HG03354 (cell line): ENCODE measurements around the gene KCNJ10.
"Not testable (repeated sequence)": the region's sequence is repeated elsewhere in the genome, so short reads cannot be mapped to it uniquely, and the experiment has no call there.

Source experiments
- ATAC-seq: cut with Tn5 transposase; IDR thresholded peaks from one replicate; pipeline ENCODE4 v1.9.1; 2021; ENCODE audit warnings: mild to moderate bottlenecking; ENCODE audit not compliant: unreplicated experiment, poor library complexity, severe bottlenecking

The KCNJ10 gene

DNA sequence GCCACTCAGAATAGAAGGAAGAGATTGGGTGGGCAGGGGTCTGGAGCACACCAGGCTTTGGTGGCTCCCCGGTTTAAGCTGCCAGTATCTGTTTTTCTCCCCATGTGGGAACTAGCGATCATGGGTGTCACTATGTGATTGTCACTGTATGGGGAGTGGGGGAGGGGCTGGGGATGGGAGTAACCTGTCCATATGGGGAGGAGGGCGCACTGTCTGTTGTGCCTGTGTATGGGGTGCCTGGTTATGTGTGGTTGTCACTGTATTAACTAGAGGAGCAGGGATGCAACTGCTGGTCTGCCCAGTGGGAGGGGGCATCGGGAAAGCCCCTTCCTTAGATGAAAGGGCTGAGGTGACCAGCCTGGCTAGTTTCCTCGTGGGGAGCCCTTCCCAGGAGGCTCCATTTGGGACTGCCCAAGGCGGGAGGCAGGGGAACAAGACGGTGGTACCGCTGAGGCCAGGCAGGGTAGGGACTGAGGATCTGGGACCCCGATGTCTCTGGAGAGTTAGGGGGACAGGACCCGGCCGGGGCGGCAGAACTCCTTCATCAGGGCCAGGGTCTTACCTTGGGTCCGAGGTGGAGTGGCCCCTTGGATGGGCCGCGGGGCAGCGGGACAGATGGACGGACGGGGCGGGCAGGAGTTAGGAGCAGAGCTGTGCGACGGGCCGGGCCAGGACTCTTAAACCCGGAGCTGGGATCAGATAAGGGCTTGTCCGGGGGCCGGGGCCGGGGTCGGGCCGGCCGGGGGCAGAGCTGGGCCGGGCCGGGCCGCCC, at the start of gene KCNJ10:
TSS of gene KCNJ10 (minus strand) at position 701 of the 772 bp plus-strand sequence. CDS start 27,628 bp downstream, outside the sequence.
- no peak for ATAC-seq

DNA sequence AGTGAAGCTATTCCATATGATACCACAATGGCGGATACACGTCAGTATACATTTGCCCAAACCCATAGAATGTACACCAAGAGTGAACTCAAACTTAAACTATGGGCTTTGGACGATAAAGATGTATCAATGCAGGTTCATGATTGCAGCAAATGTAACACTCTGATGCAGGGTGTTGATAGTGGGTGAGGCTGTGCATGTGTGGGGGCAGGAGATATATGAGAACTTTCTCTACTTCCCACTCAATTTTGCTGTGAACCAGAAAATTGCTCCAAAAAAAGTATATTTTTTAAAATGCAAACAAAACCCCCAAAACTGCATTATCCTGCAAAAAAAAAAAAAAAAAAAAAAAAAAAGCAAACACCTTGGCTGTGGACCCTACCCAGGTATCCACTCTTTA, 49.0 kb upstream of the KCNJ10 start:
- no peak for ATAC-seq

DNA sequence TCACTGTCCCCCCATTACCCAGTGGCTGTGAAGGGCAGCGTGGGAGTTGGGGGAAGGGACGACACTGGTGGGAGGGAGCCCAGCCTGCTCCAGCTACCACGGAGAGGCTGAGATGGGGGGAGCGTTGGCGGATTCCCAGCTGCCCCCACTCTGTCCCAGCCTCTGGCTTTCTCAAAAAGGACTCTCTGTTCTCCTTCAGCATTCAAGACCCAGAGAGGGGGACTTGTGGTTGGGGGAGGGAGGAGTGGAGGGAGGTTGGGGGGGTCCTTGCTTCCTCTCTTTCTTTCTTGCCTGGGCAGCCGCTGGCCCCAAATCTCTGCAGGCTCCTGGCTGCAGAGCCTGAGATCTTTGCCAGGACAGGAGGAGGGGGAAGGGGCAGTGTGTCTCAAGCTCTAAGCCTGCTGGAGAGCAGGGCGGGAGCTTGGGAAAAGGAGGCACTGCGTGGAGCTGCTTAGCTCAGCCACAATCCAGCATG, 47.8 kb upstream of the KCNJ10 start:
- ATAC-seq: no peak

DNA sequence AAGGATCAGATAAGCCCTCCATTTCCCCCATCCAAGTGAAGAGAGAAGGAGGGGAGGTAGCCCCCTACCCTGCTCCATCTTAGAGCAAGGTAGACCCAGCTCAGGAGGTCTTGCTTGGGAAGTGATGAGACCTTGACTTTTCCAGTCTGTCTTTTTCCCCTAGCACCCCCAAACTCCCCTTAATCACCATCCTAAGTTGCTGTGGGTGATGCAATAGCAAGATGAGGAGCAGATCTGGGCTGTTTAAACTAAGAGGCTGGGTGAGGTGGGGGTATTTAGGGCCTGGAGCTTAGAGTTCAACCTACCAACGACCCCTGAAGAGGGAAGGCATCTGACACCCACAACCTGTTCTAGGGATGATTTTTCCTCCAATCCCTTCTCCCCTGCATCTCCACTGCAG, 47.3 kb upstream of the KCNJ10 start:
- ATAC-seq: no peak

DNA sequence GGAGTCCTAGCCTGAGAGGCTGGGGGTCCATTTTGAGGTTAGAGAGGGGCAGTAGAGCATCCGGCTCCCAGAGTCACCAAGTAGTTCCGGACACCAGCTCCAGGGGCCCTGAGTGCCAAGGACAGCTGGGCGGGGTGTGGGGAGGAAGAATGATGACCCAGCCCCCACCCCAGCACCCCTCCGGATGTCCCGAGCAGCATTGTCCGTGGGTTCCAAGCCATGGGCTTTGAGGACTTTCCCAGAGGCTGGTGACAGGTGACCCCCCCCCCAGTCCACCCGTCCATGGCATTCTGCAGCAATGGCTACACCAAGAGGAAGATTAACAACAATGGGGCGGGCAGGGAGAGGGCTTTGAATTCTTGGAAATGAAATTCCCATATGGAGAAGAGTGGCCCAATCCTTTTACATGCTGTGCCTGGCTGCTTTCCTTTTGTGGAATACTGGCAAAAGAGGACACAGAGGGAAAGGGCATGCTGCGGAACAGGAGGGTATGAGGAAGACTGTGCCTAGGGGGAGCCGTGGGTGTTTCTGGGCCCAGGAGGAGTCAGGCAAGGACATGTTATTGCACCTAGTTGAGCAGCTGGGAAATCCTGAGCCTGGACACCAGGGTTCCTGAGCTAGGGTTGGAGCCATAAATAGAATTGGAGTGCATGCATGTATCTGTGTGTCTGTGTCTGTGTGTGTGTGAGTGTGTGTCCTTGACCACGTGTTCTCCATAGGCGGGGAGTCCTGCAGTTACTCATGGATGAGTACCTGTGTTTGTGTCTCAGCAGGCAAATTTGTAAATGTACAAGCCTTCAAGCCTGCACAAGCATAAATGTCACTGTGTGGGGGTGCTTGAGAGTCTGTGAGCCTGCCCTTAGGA, 46.6 kb upstream of the KCNJ10 start:
- no peak for ATAC-seq

DNA sequence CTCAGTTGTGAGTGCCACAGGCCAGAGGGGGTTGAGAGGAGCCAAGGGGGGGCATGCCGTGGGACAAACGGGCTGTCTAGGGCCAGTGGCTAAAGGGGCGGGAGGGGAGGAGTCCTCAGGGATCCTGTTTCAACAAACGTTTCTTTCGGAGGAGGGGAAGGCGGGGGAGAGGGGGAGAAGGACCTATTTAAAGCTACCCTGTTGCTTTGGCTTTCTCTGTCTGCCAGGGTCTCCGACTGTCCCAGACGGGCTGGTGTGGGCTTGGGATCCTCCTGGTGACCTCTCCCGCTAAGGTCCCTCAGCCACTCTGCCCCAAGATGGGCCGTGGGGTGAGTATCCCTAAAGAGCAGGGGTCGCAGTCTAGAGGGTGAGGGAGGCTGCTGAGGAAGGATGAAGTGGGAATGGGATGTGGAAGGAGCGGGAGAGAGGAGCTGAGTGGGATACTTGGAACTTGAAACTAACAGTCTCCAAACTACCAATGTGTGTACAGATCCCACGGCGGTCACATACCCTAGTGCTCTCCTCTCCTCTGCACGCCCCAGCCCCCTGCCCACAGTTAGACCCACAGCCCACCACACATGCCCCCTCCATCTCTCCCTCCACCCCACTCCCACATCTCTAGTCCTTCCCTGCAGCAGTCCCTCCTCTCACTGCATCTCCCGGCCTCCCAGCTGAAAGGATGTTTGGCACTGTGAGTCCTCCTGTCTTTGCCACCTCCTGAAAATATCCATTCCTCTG, 45.8 kb upstream of the KCNJ10 start, which contains the start of gene ATP1A2:
TSS of gene ATP1A2 (plus strand) at position 215 of the 738 bp plus-strand sequence. CDS start at position 318, 103 bp downstream.
- no peak for ATAC-seq

DNA sequence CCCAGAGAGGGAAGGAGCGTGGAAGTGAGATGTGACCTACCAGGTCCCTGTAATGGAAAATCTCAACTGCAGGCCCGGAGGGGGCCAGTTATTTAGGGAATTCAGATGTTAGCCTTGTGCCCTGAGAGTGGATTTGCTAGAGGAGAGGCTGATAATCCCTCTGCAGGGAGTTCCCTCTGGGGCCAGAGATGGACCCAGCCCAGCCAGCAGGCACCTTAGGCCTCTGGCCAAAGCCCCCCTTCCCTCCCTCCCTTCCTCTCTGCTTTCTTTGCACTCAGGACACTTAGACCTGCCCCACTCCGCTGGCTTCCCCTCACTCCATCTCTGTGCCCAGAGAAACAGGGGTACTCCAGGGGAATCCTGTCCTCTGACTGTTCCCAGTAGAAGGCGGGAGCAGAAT, 44.1 kb upstream of the KCNJ10 start:
- no peak for ATAC-seq

DNA sequence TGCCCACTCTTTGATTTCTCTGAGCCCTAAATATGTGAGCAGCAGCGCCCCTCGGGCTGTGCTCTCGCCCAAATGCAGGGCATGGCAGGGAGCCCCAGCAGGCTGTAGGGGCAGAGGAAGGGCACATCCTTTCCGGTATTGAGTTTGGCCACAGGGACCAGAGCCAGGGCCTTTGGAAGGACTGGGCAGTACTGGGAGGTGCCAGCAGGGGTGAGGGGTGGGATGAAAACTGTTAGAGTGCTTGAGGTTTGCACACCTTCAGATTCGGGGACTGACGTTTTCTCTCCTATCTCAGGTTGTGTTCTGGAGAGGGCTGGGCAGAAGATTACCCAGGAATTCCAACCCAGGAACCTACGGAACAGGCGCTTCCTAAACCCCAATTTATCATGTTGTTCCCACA, 43.4 kb upstream of the KCNJ10 start:
- ATAC-seq: no peak

DNA sequence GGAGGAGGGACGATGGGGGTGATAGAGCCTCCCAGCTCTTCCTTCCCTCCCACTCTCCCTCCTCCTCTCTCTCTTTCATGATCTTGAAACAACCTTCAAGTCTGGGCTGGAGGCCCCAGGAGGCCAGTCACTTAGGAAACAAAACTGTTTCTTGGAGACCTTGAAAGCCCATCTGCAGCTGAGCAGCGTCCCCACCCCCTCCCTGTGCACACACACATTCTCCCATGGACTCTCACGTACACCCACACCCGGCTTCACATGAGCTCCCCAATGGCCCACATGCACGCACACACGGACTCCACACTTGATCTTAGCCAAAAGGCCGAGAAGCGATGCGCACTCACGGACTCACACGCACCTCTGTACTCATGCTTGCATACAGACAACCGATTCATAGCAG, 42.4 kb upstream of the KCNJ10 start:
- no peak for ATAC-seq

DNA sequence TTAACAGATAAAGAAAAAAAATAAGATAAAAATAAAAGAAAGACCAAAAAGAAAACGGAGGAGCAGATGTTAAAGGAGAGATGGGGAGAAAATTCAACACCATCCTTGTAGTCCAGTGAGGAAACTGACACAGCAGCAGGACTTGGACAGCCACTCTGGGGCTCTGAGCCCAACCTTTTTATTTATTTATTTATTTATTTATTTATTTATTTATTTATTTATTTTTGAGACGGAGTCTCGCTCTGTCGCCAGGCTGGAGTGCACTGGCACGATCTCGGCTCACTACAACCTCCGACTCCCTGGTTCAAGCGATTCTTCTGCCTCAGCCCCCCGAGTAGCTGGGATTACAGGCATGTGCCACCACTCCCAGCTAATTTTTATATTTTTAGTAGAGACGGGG, 41.5 kb upstream of the KCNJ10 start:
- not testable (repeated sequence) for ATAC-seq

DNA sequence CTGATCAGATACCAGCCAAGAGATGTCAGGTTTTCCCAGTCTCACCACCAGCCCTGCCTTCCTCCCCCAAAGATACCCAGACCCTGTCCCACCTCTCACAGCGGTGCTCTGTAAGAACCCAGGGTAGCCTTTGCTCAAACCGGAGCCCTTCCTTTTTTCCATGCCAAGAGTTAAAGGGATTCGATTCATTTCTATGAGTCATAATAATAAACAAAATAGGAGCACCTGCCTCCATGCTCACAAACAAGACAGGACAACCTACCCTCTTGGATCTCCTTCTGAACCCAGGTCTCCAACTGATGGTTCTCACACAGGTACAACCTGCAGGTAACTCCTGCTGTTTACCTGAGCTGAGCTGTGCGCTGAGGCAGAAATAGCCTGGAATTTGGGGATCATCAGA, 39.7 kb upstream of the KCNJ10 start:
- ATAC-seq: no peak

DNA sequence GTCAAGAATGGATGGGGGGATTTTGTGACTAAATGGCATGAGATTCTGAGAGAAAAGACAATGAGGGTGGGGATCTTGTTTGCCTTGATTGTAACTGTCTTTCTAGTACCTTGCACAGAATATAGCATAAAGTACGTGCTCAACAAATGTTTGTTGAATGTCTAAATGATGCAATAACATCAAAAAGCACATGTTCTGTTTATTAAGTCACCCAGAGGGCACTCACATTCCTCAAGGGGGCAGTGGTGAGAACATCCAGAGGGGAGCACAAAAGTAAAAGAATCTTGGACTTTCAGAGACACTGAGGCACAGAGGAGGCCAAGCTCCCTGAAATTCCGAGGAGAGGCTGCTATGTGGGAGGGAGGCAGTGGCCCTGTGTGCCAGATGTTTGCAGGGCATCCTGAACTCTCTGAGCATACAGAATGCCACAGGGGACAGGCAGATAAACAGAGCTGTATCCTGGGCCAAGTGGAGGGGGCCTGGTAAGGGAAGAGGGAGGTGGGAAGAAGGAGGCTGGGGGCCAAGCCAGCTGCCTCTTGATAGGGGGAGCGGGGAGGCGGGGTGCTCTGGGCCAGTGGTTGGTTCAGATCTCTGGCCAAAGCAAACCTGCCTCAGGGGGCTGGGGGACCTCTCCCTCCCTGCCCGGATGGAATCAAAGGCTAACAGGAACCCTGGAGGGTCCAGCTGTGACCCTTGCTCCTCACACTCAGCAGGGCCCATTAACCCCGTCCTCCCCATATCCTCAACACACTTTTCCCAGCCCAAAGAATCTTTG, 39.1 kb upstream of the KCNJ10 start:
- no peak for ATAC-seq

DNA sequence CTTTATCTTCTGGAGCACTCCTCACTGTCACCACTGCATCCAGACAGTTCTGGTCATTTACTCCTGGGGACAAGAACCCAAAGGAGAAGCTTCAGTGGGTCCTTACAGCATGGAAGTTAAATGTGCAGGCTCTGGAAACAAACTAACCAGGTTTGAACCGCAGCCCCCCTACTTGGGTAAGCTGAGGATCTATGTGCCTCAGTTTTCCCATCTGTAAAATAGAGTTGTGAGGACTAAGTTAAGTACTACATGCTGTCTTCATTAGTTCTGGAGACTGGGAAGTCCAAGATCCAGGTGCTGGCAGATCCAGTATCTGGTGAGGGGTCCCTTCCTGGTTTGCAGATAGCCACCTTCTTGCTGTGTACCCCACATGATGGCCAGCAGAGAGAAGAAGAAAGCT, 37.6 kb upstream of the KCNJ10 start:
- ATAC-seq: no peak

DNA sequence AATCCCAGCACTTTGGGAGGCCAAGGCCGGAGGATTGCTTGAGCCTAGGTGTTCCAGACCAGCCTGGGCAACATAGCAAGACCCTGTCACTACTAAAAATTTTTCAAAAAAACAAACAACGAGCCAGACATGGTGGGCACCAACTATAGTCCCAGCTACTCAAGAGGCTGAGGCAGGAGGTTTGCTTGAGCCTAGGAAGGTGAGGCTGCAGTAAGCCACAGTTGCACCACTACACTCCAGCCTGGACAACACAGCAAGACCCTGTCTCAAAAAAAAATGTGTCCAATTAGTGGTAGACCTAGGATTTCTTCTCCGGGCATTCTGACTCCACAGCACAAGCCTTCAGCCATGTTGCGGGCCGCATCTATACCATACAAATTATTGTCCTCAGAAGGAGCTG, 35.2 kb upstream of the KCNJ10 start:
- no peak for ATAC-seq

DNA sequence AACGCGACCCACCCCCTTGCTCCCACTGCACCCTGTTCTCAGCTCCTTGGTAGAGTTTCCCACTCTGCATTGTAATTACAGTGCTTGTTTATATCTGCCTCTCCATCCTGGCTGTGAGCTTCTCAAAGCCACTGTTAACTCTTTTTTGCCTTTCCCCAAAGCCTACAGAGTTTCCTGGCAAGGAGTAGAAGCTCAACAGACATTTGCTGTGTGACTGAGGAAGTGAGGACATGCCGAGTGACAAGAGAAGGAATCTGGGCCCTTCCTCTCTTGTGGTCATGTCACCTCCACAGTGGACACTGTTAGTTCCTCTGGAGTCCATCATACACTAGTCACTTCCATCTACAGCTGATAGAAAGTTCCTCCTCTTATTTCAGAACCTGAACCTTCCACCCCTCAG, 34.5 kb upstream of the KCNJ10 start:
- ATAC-seq: no peak

DNA sequence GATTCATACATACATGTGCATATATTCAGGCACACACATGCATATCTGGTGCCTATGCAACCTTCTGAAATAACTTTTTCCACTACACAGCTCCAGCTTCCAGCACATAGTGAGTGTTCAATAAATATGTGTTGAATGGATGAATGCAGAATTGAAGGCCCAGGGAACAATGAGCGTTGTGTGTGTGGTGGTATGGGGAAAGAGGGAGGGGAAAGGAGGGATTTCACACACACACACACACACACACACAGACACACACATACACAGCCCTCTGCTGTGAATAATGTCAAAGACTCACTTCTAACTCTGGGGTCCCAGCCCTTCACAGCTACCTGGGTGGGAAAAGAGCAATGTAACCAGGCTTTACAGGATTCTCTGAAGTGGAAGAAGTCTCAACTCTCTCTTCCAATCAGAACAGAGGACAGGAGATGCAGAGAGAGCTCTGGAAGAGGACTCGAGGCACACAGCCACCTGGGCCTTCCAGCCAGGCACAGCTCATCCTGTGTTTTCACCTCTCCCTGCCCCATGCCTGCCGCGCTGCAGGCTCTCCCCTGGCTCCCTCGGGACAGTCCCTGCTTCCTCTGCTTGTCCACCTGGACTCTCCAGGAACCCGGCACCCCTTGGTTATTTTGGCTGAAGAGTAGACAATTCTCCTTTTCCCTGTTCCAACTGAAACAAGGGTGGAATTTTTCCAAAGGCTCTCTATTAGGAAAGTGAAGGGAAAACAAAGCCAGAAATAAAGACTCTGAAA, 33.9 kb upstream of the KCNJ10 start:
- no peak for ATAC-seq

DNA sequence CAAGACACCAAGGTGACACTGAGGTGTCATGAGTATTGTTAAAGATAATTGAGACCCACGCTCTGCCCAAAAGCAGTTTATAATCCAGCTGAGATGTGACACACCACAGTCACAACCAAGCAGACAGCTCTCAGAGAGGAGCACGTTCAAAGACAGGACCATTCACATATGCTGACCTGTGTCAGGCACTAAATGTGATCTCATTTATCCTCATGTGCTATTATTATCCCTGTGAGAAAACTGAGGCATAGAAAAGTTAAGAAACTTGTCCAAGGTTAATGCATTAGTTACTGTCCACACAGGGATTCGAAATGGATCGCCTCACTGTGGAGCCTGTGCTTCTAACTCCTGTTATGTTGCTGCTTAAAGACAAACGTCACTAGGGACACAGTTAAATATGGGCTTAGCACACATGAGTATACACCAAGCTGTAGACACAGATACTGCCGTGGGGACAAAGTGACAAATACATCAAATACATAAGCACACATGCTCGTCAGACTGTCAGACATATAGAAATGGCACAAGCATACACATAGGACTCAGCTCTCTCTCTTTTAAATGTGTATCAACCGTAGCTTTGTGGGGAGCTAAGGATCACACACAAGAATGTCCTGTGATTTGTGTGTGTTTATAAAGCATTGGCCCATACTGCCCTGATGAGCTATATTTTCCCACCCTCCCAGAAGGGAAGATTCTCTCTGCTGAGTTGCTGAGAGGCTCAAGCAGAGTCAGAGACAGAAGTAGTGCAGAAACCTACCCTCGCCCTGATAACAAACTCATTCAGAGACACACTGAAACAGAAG, 32.0 kb upstream of the KCNJ10 start:
- no peak for ATAC-seq
